GM04504 (cell line): ENCODE measurements around the gene ODAPH.
"Not testable (repeated sequence)": the region's sequence is repeated elsewhere in the genome, so short reads cannot be mapped to it uniquely, and the experiment has no call there.

Experiments used
- DNase-seq: peaks from one replicate; pipeline ENCODE4 v3.0.0-alpha.2; 2012; ENCODE audit warnings: low read depth

The ODAPH gene, protein sequence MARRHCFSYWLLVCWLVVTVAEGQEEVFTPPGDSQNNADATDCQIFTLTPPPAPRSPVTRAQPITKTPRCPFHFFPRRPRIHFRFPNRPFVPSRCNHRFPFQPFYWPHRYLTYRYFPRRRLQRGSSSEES

DNA sequence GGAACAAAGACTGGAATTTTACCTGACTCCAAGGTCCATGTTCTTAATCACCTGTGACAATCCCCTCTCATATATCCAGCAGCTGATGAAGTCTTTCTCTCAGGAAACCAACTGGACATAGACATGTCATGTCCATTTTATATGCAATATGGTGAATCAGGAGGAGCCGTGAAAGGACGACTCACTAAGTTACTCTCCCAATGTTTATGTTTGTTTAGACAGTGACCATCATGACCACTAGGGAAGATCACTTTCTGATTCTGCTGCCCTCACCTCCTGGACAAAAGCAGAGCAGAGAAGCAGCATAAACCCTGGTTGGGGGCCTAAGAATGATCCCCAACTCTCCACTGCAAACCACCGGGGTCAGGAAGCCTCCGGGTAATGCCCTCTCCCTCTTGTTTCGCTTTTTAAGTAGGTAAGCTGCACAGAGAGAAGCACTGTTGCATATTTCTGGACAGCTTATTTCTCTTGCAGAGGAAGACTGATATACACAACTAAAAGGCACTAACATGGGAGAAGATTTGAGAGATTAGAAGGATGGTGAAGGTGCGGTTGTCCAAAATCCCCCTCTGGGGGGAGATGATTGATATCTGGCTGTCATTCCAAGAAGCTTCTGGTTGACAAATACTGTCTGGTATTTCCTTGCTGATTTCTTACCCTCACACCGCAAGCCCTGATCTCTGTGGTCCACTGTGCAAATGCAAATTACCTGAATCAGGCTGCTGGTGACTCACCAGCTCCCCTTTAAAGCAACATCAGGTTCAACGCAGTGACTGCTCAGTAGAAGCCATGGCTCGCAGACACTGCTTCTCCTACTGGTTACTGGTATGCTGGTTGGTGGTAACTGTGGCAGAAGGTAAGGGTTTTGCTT lies at the start of gene ODAPH:
Gene ODAPH (plus strand): TSS at position 773 of the 871 bp plus-strand sequence. CDS start 17 bp downstream, at position 790.
- DNase-seq = no peak

DNA sequence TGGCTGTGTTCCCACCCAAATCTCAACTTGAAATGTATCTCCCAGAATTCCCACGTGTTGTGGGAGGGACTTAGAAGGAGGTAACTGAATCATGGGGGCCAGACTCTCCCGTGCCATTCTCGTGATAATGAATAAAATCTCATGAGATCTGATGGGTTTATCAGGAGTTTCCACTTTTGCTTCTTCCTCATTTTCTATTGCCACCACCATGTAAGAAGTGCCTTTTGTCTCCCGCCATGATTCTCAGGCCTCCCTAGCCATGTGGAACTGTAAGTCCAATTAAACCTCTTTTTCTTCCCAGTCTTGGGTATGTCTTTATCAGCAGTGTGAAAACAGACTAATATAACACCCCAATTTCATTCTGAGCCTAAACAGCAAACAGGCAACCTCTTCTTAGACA lies 46.3 kb upstream of the ODAPH start:
- DNase-seq = not testable (repeated sequence)

DNA sequence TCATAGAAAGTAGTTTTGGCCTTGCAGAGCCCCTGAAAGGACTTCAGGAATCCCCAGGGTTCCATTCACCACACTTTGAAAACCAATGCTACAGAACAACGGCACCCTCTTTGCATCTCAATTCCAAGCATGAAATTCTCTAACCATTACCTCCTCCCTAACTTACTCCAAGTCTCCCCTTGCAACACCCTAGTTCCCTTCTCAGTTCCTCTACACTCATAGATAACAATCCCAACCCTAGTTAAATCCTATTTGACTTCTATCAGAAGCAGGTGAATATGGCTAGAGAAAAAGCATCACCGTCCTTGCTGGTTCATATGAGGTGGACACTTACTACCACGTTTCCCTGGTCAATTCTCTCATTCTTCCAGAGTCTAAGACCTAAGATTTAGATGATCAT lies 44.0 kb upstream of the ODAPH start:
- DNase-seq = no peak

DNA sequence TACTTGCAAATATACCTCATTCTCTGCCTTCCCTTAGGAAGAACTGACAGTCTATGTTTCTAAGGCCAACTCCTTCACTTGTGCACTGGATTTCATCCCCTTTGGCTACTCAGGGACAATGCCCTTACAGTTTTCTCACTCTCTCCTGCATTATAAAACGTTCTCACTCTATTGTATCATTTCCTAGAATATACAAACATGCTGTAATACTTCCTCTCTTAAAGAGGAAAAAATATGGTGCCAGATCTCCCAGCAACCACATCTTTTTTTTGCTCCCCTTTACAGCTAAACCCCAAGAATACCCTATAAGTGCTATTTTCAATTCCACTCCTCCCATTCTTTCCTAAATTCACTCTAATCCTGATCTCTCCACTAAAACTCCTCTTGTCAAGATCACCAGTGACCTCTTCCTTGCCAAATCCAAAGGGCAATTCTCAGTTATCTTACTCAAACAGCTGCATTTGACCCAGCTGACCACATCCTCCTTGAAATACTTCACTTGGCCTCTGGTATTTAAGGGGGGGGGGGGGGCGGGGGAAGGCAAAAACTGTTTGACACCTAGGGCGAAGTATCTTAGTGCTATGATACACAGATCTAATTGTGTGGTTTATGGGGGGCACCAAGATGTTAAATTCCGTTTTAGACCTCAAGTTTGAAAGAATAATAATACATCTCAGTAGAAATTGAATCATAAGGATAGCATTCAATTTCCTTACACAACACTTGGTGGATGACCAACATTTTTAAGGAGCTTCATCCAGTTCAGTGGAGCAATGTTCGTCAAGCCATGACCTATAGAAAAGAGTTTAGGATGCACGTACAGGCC lies 43.3 kb upstream of the ODAPH start:
- no peak for DNase-seq

DNA sequence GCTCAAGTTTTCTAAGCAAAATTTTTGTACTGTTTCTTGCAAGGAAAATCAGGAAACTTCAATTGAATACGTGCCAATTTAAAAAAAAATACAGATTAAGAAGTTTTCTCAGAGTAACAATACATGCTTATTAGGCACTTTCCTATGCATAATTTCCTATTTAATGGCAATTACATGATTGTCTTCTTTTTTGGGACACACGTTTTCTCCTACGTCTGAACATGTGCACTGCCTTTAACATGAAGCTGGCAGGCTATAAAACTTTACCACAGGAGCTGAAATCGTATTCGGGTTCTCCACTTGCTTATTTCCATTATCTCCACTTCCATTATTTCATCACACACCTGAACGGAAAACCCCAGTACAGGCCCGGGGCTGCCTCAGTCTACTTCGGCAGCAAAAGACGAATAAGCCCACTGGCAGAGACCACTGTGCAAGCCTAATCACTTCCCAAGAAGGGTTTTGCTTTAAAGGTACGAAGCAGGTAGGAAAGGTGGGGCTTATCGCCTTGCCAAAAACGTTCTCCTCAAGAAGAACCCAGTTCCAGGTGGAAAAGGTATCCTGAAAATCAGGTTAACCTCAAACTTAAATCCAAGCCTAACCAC lies 42.2 kb upstream of the ODAPH start:
- DNase-seq = no peak

DNA sequence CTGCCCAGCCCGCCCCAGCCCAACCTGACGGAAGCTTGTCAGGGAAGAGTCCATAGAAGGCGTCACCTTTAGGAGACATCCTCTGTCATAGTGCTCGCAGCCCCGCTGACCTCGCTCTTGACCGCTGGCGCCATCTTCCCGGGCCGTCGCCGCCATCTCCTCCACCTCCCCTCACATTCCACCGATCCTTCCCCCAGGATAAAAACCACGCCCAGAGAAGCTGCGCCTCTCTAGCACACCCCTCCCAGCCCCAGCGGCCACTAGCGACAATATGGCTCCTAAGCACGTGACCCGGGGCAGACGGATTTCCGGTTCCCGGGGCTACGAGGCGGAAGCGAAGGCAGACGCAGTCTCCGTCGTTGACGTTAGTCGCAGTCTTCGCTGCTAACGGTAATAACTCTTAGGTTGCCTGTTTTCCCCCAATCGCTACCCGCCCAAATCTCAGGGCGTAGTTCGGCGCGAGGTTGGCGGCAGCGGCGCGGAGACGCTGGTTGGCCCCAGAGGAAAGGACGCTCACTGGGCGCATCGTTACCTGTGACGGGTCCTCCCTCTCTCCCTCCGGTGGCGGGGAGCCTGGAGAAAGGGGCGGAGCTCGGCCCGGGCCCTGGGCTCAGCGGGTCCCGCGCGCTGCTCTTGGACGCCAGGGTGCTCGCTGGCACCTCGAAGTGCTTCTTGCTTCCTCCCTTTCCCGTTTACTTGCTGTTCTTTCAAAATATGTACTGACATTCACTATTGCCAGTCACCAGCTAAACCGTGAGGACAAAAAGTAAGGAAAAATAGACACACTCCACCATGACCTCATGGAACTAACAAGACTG lies 41.5 kb upstream of the ODAPH start, which contains the start of the genes RCHY1 and THAP6:
Gene RCHY1 (minus strand): TSS at position 273 of the 818 bp plus-strand sequence. CDS start 117 bp downstream, at position 156.
Gene THAP6 (plus strand): TSS at position 343 of the 818 bp plus-strand sequence. CDS start 980 bp downstream, outside the sequence.
- peak; percentile 90 for DNase-seq

DNA sequence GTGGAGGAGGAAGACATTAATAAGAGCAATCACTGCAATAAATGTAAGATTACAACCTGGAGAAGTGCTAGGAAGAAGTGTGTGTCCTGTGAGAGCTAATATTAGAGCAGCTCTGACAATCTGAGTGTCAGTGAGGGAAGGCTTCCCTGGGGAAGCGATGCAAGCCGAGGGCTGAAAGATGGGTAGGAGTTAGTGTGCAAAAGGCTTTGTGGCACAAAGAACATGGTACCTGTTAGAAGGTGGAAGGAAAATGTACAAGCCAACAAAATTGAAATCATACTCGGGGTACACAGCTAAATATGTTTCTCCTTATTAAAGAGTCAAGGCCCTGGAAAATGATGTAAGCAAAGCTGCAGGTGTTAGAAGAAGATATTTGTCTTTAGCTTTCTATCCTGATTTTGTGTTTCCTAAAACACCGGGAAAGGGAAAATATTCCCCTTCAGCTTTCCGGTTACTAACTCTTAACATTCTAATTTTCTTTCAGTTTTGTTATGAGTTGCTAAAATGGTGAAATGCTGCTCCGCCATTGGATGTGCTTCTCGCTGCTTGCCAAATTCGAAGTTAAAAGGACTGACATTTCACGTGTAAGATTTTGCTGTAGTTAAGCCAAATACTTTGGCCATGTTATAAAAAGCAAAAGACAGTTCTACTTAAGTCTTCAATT lies 40.8 kb upstream of the ODAPH start:
- no peak for DNase-seq

DNA sequence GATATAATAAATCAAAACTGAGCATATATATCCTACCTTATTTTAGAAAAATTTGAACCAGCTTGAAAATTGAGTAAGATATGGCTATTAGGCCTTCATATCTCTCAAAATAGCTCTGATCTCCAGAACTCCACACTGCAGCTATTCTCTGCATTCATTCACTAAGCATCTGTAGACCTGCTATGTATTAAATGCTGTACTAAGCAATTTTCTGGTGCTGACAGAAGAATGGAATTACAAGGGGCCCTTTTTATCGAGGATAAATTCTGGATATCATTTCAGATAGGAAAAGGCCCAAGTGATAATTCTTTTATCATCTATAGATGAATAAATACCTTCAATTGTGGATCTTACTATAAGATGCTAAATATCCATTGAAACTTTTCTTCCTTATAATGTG lies 39.7 kb upstream of the ODAPH start:
- no peak for DNase-seq

DNA sequence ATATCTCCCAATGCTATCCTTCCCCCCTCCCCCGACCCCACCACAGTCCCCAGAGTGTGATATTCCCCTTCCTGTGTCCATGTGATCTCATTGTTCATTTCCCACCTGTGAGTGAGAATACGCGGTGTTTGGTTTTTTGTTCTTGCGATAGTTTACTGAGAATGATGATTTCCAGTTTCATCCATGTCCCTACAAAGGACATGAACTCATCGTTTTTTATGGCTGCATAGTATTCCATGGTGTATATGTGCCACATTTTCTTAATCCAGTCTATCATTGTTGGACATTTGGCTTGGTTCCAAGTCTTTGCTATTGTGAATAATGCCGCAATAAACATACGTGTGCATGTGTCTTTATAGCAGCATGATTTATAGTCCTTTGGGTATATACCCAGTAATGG lies 36.4 kb upstream of the ODAPH start:
- not testable (repeated sequence) for DNase-seq

DNA sequence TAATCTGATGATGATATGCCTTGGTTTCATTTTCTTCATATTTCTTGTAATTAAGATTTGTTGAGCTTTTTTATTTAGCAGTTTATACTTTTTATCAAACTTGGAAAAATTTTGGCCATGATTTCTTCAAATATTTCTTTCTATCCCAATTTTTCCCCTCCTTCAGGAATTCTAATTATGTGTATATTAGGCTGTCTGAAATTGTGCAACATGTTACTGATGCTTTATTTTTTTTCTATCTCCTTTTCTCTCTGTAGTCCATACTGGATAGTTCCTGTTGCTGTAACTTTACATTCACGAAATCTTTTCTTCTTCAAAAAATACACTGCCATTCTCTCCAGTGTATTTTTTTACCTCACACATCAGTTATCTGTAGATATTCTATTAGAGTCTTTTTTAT lies 30.8 kb upstream of the ODAPH start:
- no peak for DNase-seq

DNA sequence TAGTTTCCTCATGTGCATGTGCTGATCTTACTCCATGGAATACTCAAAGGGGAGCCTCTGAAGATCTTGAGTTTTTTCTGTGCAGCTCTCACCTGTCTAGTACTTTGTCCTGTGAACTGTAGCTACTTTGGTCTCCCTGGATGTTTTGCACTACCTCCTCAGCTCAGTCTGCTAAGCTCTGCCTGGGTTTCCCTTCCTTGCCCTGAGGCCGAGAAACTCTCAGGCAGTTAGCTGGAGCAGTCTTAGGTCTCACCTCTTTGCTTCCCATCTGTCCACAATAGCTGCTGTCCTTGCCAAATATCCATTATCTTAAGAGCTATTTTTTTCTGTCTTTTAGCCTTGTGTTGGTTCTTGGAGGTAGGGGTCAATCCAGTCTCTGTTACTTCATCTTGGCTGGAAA lies 30.0 kb upstream of the ODAPH start:
- DNase-seq = no peak

DNA sequence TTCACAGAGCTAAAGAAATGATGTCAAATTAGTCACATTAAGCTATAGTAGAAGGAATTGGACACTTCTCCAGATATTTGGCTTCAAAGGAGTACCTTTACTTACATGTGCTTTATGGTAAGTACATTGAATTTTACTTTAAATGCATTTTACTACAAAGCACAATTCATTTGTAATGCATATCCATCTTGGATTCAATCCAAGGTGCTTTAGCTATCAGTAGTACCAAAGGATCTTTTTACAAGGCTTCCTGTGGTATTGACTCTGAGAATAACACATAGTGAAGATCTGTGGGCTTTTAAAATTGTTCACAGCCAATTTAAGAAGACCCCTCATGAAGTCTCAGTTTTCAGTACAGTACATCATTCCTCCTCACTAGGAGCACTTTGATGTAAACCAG lies 28.4 kb upstream of the ODAPH start:
- no peak for DNase-seq

DNA sequence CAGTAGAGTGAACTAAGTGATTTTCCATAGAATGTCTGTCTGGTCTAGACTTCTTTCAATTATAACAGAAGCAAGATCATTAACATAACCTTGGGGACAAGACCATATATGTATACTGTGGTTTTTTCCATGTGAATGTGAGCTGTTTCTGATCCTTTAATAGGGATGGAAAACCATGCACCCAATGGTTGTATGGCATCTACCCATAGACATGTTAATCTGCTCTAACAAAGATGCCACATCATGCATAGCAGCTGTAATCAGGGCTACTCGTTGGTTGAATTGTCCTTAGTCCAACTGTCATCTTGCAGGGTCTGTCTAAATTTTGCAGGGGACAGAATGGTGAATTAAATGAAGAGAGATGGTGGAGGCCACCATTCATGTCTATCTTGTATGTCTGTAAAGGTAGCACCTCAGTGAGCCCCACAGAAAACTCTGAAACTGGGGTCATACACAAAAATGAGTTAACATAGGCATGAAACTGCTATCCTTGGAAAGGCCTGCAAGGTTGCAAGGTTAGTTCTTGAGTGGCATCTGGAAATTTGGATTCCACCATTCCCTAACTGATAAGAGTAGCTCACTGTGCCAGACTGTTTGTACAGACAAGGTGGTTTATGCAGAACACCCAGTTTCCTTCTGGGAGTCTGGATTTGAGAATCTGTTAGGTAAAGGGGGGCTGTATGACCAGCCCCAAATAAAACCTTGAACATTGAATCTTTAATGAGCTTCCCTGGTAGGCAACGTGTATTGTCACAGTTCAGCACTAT lies 25.1 kb upstream of the ODAPH start:
- no peak for DNase-seq

DNA sequence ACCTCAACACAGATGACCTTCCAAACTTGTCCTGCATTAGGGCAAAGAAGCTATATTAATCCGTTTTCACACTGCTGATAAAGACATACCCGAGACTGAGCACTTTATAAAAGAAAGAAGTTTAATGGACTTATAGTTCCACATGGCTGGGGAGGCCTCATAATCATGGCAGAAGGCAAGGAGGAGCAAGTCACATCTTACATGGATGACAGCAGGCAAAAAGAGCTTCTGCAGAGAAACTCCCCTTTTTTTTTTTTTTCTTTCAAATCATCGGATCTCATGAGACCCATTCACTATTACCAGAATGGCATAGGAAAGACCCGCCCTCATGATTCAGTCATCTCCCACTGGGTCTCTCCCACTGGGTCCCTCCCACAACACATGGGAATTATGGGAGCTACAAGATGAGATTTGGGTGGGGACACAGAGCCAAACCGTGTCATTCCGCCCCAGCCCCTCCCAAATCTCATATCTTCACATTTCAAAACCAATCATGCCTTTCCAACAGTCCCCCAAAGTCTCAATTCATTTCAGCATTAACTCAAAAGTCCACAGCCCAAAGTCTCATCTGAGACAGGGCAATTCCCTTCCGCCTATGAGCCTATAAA lies 24.2 kb upstream of the ODAPH start:
- DNase-seq = not testable (repeated sequence)

DNA sequence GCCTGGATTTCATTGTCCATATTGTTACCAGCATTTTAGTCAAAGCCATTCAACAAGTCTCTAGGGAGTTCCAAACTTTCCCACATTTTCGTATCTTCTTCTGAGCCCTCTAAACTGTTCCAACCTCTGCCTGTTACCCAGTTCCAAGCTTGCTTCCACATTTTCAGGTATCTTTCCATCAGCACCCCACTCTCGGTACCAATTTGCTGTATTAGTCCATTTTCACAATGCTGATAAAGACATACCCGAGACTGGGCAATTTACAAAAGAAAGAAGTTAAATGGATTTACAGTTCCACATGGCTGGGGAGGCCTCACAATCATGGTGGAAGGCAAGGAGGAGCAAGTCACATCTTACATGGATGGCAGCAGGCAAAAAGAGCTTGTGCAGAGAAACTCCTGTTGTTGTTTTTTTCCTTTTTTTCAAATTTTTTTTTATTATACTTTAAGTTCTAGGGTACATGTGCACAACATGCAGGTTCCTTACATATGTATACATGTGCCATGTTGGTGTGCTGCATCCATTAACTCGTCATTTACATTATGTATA lies 22.5 kb upstream of the ODAPH start:
- not testable (repeated sequence) for DNase-seq

DNA sequence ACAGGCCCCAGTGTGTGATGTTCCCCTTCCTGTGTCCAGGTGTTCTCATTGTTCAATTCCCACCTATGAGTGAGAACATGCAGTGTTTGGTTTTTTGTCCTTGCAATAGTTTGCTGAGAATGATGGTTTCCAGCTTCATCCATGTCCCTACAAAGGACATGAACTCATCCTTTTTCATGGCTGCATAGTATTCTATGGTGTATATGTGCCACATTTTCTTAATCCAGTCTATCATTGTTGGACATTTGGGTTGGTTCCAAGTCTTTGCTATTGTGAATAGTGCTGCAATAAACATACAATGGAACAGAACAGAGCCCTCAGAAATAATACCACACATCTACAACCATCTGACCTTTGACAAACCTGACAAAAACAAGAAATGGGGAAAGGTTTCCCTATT lies 21.9 kb upstream of the ODAPH start:
- not testable (repeated sequence) for DNase-seq

DNA sequence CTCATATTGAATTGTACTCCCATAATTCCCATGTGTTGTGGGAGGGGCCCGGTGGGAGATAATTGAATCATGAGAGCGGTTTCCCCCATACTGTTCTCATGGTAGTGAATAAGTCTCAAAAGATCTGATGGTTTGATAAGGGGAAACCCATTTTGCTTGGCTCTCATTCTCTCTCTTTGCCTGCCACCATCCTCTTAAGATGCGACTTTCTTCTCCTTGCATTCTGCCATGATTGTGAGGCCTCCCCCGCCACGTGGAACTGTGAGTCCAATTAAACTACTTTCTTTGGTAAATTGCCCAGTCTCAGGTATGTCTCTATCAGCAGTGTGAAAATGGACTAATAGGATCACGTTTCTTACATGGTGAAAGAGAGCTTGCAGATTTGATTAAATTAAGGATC lies 18.6 kb upstream of the ODAPH start:
- DNase-seq = not testable (repeated sequence)

DNA sequence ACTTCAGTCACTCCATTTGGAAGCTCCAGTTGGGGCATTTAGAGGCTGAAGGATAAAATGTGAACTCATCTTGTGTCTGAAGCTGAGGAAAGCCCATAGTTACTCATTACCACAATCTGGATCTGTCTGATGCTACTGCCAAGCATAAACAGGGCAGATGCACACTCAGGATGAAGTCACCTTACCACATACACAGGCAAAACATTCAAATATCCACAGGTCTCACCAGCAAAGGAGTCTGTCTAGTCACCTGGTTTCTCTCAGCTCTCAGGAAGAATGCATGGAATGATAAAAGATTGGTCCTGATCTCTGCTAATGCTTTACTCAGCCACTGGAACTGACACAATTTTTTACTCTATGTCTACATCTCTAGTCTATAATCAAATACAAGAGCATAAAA lies 13.0 kb upstream of the ODAPH start:
- DNase-seq = peak; percentile 42

DNA sequence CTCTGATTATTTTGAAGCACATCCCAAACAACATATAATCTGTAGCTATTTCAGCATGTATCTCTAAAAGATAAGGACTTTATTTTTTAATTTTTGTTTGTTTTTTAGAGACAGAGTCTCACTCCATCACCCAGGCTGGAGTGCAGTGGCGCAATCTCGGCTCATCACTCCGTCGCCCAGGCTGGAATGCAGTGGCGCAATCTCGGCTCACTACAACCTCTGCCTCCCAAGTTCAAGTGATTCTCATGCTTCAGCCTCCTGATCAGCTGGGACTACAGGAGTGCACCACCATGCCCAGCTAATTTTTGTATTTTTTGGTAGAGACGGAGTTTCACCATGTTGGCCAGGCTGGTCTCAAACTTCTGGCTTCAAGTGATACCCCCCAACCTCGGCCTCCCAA lies 11.6 kb upstream of the ODAPH start:
- not testable (repeated sequence) for DNase-seq
